PC-3 (cell line): Measurements from ENCODE around the gene MUCL1.

Experiments
- CTCF ChIP-seq: fragments of 300-600 bp; sonication (generic); conservative IDR thresholded peaks from 2 replicates; pipeline ENCODE4 v1.5.1; 2017; ENCODE audit warnings: antibody characterized with exemption, low read depth, mild to moderate bottlenecking, low read length
- EZH2 ChIP-seq: fragments of 300-600 bp; sonication (generic); IDR thresholded peaks from one replicate; pipeline ENCODE4 v1.6.1; 2017; ENCODE audit warnings: antibody characterized with exemption, mild to moderate bottlenecking, low read length; ENCODE audit not compliant: unreplicated experiment
- EZH2phosphoT487 ChIP-seq: fragments of 300-600 bp; sonication (generic); IDR thresholded peaks from 2 replicates; pipeline ENCODE4 v1.6.1; 2018; ENCODE audit warnings: mild to moderate bottlenecking, antibody characterized with exemption, low read length, borderline replicate concordance

GRCh38 chr12:54865683-54866324, 11.5 kb downstream of the MUCL1 start:
- TF ChIP-seq EZH2 (no peak), CTCF (no peak), EZH2phosphoT487 (no peak)
